Nucleus accumbens (tissue), 56 donors: ENCODE data around the gene PDCD7.
A peak's percentile ranks its signal among the peaks of the same experiment; 100 is the strongest.
"Not testable (repeated sequence)": the region's sequence is repeated elsewhere in the genome, so short reads cannot be mapped to it uniquely, and the experiment has no call there.

Experiments
- DNase-seq, 56 donors: peaks; one replicate each; lab custom pipeline; 2025; lab: John Stamatoyannopoulos, UW

The PDCD7 gene

DNA sequence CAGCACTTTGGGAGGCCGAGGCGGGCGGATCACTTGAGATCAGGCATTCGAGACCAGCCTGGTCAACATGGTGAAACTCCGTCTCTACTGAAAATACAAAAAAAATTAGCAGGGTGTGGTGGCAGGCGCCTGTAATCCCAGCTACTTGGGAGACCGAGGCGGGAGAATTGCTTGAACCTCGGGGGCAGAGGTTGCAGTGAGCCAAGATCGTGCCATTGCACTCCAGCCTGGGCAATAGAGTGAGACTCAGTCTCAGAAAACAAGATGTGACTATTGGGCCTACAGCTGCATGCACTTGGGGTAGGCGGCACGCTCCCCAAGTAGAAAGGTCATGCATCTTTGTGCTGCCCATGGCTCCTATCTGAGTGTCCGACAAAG, 39.8 kb downstream of the PDCD7 start:
- DNase-seq, result not testable (repeated sequence)

GRCh38 chr15:65092911-65093792, 40.5 kb downstream of the PDCD7 start:
- peak in 1 of 56 donors; percentile 17 for DNase-seq

GRCh38 chr15:65091946-65092770, 41.5 kb downstream of the PDCD7 start:
- DNase-seq, result no peak

- DNase-seq, result no peak
Measured at GRCh38 chr15:65089206-65089824, 44.3 kb downstream of the PDCD7 start.

- DNase-seq, result no peak
Measured at GRCh38 chr15:65088643-65089021, 45.0 kb downstream of the PDCD7 start.

GRCh38 chr15:65087873-65088642, 45.5 kb downstream of the PDCD7 start:
- DNase-seq, result peak in 5 of 56 donors; percentile 16 to 41 (median 20)

GRCh38 chr15:65087411-65087810, 46.2 kb downstream of the PDCD7 start:
- DNase-seq, result no peak

- DNase-seq, result no peak
Measured at GRCh38 chr15:65086680-65087111, 46.9 kb downstream of the PDCD7 start.

DNA sequence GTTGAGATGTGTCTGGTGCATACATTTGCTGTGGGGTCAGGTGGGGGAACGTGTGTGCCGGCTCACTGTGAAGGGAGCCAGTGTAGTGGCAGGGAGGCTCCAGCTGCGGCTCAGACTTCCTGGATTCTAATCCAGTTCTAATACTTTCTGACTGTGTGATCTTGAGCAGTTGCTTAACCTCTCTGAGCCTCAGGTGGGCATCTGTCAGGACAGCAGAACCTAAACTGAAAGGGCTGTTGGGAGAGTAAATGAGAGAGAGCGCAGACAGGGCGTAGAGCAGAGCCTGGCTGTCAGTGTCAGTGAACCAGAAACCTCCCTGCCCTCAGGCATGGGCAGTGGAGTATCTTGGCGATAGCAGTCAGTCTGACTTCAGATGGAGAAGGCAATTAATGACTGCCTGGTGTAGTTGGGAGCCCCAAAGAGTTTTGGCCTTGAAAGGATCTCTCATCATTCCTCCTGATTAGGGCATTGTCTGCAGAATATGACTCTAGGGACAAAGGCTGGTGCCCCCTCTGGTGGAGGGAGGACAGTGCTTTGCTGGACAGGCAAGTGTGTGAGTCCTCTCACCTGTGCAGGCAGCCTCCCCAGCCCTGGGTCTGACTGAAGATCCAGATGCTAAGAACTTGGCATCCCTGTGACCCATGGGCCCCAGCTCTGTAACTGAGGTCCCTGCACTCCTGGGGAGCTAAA, 47.5 kb downstream of the PDCD7 start:
- peak in 1 of 56 donors; percentile 21 for DNase-seq

DNA sequence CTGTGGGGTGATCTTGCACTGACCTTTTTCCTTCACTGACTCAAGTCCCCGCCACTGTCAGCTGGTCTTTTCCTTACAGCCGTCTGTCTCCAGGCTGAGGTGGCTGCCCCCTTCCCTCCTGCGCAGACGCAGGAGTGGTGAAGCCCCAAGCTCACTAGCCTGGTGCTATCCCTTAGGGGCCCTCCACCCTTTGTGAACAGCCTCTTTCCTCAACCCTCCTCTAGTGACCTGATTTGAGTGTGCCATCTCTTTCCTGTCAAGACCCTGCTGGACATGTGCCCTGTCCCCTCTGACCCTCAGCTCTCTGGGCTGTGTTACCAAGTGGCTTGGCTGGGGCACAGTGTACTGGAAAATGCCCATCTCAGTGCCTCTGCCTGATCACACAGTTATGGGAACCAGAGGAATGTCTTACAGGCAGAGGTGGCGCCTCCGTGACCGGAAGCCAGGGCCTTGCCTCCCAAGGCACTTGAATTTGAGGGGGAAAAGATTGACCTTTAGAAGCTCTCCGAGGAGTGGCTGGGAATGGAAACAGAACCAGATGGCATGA, 48.3 kb downstream of the PDCD7 start:
- DNase-seq, result no peak

GRCh38 chr15:65084500-65085206, 49.0 kb downstream of the PDCD7 start:
- DNase-seq, result no peak

GRCh38 chr15:65083262-65083701, 50.3 kb downstream of the PDCD7 start:
- peak in 19 of 56 donors; percentile 14 to 64 (median 29) for DNase-seq

- no peak for DNase-seq
Measured at GRCh38 chr15:65082303-65082953, 51.2 kb downstream of the PDCD7 start.

DNA sequence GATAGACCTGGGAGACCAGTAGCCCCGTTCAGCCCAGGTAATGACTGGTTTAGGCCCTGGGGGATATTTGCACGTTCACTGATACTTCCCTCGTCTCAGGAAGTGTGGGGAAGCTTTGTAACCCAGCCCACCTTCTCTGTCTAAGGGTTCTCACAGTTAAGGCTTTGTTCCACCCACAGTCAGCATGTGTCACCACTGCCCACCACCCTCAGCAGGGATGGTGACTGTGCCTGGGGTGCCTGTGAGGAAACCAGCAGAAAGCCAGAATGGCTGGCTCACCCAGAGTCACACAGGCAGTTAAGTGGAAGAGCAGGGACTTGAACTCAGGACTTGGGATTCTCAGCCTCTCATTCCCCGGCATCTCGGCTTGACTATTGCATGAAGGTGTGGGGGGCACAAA, 51.9 kb downstream of the PDCD7 start:
- DNase-seq, result no peak

- DNase-seq, result peak in 2 of 56 donors; percentile 21 to 63
Measured at GRCh38 chr15:65081270-65081669, 52.3 kb downstream of the PDCD7 start.

- no peak for DNase-seq
Measured at GRCh38 chr15:65079580-65079979, 54.0 kb downstream of the PDCD7 start.

DNA sequence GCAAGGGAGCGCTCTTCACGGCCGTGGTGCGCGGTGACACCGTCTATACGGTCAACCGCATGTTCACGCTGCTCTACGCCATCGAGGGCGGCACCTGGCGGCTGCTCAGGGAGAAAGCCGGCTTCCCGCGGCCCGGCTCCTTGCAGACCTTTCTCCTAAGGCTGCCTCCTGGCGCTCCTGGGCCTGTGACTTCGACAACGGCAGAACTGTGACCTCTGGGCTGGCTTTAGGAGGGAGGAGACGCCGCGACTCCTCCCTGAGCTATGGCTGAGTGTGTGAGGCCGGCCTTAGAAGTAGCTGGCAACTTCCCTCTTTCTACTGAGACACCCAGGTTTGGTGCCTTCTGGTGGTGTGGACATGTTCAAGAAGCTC, 55.6 kb downstream of the PDCD7 start:
- DNase-seq, result peak in 5 of 56 donors; percentile 9 to 53 (median 19)
